AG04449 (cell line): Measurements from ENCODE around the gene RARG.
"Not testable (repeated sequence)": the region's sequence is repeated elsewhere in the genome, so short reads cannot be mapped to it uniquely, and the experiment has no call there.

Source experiments
- CTCF ChIA-PET: fragments of 350-600 bp; formaldehyde crosslinking; extraction: SDS; loops from one replicate; lab custom pipeline; 2021; ENCODE audit warnings: antibody characterized with exemption; lab: Yijun Ruan, JAX
- POLR2A ChIA-PET: fragments of 400-600, 350-600 bp; formaldehyde crosslinking; extraction: SDS; loops from one replicate; lab custom pipeline; 2020; ENCODE audit warnings: antibody characterized with exemption, inconsistent platforms; lab: Yijun Ruan, JAX
- DNase-seq: peaks from one replicate; pipeline ENCODE4 v3.0.0-alpha.2; 2010; ENCODE audit warnings: low read depth, low spot score
- H3K4me3 ChIP-seq: 2 replicates; pipeline ENCODE4 v1.5.1; 2011; ENCODE audit warnings: low read depth, mild to moderate bottlenecking, control low read depth, low read length
- TF ChIP-seq, protein P1 (sequence below): IDR thresholded peaks from one replicate; pipeline ENCODE4 v1.5.1; 2011; ENCODE audit warnings: mild to moderate bottlenecking, moderate library complexity, low read length, control low read depth, inconsistent platforms; ENCODE audit not compliant: insufficient read depth; ENCODE audit errors: missing control alignments

Gene RARG

DNA sequence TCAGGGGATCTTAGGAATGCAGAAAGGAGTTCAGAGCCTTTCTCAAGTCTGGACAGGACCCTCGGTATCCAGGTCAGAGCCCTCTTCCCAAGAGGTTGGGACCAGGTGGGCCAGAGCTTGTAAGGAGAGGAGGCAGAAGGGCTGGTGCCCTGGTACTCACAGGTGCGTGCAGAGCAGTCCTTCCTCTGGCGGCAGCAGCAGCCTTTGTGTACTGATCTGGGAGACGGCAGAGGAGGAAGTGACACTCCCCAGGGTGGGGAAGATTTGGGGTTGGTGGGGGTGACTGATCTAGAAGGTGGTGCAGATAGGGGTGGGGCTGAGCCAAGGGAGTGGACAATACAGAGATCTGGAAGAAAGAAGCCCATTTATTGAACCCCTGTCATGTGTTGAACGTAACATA is 25.0 kb downstream of the RARG start, which contains the start of gene ITGB7:
TSS of gene ITGB7 (minus strand) at position 210 of the 400 bp plus-strand sequence. CDS start 6,808 bp downstream, outside the sequence.
- POLR2A ChIA-PET = no interaction called here
- no peak within 1 kb of the TSS for H3K4me3 ChIP-seq
- no peak for DNase-seq
- TF ChIP-seq, protein P1, sequence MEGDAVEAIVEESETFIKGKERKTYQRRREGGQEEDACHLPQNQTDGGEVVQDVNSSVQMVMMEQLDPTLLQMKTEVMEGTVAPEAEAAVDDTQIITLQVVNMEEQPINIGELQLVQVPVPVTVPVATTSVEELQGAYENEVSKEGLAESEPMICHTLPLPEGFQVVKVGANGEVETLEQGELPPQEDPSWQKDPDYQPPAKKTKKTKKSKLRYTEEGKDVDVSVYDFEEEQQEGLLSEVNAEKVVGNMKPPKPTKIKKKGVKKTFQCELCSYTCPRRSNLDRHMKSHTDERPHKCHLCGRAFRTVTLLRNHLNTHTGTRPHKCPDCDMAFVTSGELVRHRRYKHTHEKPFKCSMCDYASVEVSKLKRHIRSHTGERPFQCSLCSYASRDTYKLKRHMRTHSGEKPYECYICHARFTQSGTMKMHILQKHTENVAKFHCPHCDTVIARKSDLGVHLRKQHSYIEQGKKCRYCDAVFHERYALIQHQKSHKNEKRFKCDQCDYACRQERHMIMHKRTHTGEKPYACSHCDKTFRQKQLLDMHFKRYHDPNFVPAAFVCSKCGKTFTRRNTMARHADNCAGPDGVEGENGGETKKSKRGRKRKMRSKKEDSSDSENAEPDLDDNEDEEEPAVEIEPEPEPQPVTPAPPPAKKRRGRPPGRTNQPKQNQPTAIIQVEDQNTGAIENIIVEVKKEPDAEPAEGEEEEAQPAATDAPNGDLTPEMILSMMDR = no peak
- CTCF ChIA-PET = interaction anchor here (0.7 to 24.6 kb wide), 9 partner anchors 9 to 141 kb away, joined by 3 to 659 read pairs (median 4); partner anchors contain the start of genes AAAS, MYG1 and PFDN5

DNA sequence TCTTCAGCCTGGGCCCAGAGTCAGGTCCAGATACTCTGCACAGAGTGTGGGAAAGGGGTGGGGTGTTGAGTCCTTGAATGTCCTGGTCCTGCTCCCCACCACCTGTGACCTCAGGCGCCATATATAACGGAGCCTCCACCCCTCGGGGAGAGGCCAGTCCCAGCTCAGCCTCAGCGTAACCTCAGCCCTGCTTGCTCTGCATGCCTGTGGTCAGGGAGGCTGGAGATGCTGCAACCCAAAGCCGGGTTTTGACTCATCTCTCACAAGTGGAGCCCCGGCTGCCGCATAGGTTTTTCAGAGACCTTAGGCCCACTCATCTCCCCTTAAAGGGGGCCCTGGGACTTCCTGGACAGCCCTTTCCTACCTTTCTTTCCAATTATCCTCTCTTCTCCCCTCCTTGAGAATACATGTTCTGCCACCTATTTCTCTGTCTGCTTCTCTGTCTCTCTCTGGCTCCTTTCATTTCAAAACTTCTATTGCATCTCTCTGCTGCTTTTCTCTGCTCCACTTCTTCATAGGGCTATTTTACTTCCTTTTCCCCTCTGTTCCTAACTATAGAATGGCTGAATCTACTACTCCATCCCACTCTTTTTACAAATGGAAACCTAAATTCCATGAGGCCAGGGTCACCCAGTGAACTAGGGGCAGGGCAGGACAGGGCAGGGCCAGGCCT is 26.1 kb downstream of the RARG start:
- TF ChIP-seq, protein P1 = no peak
- no peak overlapping the region for H3K4me3 ChIP-seq
- POLR2A ChIA-PET = interaction anchor here (1.0 kb wide), 1 partner anchor 102 kb away, joined by 5 read pairs; no protein-coding TSS in a partner anchor
- no peak for DNase-seq
- CTCF ChIA-PET = interaction anchor here (1.0 to 24.6 kb wide), 10 partner anchors 8 to 139 kb away, joined by 3 to 659 read pairs (median 4); partner anchors contain the start of genes AAAS, CSAD, MYG1 and PFDN5

DNA sequence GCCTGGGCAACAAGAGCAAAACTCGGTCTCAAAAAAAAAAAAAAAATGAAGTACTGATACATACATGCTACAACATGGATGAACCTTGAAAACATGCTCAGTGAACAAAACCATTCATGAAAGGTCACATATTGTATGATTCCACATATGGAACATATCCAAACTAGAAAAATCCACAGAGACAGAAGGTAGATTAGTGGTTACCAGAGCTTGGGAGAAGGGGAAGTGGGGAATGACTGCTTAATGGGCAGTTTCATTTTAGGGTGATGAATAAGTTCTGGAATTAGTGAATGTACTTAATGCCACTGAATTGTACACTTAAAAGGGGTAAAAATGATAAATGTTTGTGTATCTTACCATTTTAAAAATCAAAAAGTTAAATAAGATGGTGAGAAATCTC is 27.7 kb downstream of the RARG start:
- H3K4me3 ChIP-seq = no peak overlapping the region
- POLR2A ChIA-PET = no interaction called here
- no peak for DNase-seq
- CTCF ChIA-PET = interaction anchor here (0.6 to 24.6 kb wide), 8 partner anchors 8 to 219 kb away, joined by 3 to 659 read pairs (median 4); partner anchors contain the start of genes CSAD, MYG1 and PFDN5
- TF ChIP-seq, protein P1 = no peak

DNA sequence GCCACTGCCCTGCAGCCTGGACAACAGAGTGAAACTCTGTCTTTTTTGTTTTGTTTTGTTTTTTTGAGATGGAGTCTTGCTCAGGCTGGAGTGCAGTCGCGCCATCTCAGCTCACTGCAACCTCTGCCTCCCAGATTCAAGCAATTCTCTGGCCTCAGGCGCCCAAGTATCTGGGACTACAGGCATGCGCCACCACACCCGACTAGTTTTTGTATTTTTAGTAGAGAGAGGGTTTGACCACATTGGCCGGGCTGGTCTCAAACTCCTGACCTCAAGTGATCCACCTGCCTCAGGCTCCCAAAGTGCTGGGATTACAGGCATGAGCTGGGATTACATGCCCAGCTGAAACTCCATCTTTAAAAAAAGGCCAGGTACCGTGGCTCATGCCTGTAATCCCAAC is 29.7 kb downstream of the RARG start:
- H3K4me3 ChIP-seq, DNase-seq, POLR2A ChIA-PET: not testable (repeated sequence)
- CTCF ChIA-PET = interaction anchor here (1.2 to 24.6 kb wide), 5 partner anchors 10 to 137 kb away, joined by 4 to 659 read pairs (median 7); partner anchors contain the start of genes AAAS, MYG1 and PFDN5

DNA sequence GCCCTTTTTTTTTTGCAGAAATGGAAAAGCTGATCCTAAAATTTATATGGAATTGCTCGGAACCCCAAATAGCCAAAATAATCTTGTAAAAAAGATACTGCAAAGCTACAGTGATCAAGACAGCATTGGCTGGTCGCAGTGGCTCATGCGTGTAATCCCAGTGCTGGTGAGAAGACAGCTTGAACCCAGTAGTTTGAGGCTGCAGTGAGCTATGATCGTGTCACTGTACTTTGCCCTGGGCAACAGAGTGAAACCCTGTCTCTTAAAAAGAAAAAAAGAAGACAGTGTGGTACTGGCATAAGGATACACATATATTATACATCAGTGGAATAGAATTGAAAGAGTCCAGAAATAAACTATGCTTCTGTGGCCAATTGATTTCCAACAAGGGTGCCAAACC is 30.4 kb downstream of the RARG start:
- DNase-seq = no peak
- ChIA-PET CTCF (interaction anchor here (0.7 to 24.6 kb wide), 7 partner anchors 13 to 136 kb away, joined by 3 to 659 read pairs (median 43); partner anchors contain the start of genes AAAS, CSAD, MYG1 and PFDN5), POLR2A (no interaction called here)
- TF ChIP-seq, protein P1 = no peak
- H3K4me3 ChIP-seq = no peak overlapping the region

DNA sequence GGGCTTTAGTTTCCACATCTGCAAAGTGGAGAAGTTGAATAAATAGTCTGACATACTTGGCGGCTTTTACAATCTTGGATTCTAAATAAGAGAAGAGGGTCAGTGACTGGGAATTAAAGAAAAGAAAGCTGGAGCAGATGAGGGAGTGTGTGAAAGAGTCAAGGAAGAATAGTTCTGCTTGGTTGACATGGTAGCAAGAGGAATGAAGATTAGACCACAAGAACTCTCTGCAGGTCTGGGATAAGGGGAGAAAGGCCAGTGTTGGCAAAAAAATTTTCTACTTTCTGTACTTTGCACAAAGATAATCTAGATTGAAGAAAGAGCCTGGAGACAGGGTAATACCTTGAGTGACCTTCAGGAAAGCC is 30.9 kb downstream of the RARG start:
- CTCF ChIA-PET = interaction anchor here (0.7 to 24.6 kb wide), 7 partner anchors 12 to 136 kb away, joined by 3 to 659 read pairs (median 43); partner anchors contain the start of genes AAAS, CSAD, MYG1 and PFDN5
- TF ChIP-seq, protein P1 = no peak
- H3K4me3 ChIP-seq = no peak overlapping the region
- POLR2A ChIA-PET = no interaction called here
- no peak for DNase-seq
